ENCODE measurements around the gene CYP3A5.
"Not testable (repeated sequence)": the region's sequence is repeated elsewhere in the genome, so short reads cannot be mapped to it uniquely, and the experiment has no call there.

The CYP3A5 gene

GRCh38 chr7:99679400-99680191, at the start of gene CYP3A5:
TSS of gene CYP3A5 (minus strand) at chr7:99679996. CDS start at chr7:99679896, 100 bp downstream.
- no peak for DNase-seq

GRCh38 chr7:99728615-99729014, 48.8 kb upstream of the CYP3A5 start:
- DNase-seq, result no peak

- DNase-seq, result not testable (repeated sequence)
Observed at GRCh38 chr7:99723201-99723600, 43.4 kb upstream of the CYP3A5 start.

DNA sequence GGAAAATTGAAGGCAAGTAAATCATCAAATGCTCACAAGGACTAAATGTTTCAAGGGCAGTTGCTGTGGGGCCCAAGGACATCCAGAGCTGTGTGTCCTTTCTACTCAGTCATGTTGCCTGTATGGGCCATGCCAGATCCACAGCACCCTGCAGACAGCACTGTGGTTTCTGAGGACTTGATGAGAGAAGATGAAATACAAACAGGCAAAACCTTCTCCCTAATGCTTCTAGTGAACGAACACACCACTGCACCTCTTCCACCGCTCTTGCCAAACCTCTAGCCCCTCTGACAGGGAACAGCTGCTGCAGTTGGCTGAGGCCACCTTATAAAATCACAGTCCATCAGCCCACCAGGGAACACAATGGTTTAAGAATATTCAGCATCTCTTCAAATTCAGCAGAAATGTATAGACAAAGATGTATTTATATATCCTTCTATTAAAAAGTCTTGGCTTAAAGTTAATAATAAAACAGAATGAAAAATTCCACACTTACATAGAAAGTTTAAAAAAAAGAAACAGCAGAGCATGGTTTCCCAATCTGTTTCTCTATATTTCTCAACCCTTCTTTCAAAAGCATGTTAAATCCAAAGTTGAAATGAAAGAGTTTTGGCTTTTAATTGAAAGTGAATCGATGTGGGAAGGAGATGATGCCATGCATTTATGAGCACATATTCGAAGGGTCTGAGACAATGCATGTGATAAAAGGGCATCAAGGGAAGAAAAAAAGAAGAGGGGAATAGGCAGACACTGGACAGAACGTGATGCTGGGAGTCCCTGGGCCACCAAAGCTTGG, 41.2 kb upstream of the CYP3A5 start:
- DNase-seq, result no peak

GRCh38 chr7:99719996-99720769, 40.4 kb upstream of the CYP3A5 start:
- no peak for DNase-seq

- DNase-seq, result no peak
Observed at GRCh38 chr7:99713995-99714570, 34.3 kb upstream of the CYP3A5 start.

GRCh38 chr7:99709838-99710578, 30.2 kb upstream of the CYP3A5 start:
- no peak for DNase-seq

DNA sequence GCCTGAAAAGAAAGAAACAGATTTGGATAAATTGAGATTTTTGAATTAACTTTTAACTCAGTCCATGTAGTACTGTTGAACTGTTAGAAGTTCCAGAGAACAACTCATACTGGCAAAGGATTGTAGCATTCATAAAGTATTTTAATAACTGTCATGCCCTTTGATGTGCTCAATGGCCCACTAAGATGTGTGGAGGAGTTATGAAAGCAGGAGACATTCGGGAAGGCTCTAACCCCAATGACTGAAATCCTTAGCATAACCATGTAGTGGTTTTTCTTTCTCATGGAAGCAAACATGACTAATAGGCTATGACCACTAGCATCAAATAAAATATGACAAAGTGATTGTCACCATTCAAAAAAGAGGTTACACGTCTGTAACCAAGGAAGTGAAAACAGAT, 29.5 kb upstream of the CYP3A5 start:
- no peak for DNase-seq

GRCh38 chr7:99707096-99707495, 27.3 kb upstream of the CYP3A5 start:
- no peak for DNase-seq

- no peak for DNase-seq
Observed at GRCh38 chr7:99699946-99700345, 20.1 kb upstream of the CYP3A5 start.

DNA sequence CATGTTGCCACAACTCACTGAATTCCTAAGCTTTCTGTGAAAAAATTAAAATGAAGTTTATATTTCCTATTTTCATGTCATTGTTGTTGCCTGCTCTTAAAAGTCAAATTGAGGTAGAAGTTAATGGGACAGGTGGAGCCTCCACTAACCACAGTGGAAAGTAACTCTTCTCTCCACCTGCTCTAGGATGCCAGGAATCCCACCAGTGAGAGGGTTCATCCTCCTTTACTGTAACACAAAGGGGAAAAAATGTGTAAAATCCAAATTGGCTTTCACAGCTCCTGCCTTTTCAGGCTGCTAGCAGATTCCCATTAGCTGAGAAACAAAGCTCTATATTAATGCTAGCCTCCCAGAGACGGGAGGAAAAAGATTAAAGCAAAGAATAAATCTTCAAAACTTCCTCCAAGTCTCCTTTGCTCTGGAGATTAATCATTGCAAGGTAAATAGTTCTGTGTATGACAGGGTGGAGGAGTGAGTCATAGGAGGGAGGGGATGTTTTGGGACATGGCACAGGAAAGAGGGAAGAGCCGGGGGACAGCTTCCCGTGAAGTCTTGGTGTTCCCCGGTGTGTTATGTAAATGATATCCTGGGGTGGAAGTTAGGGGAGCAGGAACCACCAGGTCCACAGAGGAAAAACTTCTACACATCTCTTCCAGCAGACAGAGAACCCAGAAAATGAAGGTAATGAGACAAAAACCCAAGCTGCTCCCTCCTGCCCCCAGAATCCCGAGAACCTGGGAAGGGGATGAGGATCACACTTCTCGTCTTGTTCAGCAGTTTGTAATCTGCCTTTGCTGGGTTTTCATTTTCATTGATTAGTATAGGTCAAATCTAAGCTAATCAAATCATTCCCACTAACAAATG, 19.3 kb upstream of the CYP3A5 start:
- not testable (repeated sequence) for DNase-seq

DNA sequence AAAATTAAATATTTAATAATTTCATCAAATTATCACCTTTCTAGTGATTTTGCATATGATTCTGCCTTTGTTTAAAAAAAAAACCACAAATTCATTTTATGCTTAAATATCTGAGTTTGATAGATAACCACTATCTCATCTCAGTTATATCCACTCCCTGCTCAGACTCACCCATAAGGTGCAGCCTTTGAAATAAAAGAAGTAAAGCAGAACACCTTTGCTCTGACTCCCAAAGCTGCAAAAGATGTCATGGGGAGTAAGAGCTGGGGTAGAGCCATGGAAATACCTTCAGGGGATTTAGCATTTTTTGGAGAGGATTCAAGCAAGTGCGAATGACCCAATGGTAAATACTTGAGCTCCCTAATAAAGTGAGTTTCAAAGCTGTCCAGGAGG, 15.1 kb upstream of the CYP3A5 start:
- DNase-seq, result no peak

GRCh38 chr7:99694201-99694911, 14.6 kb upstream of the CYP3A5 start:
- DNase-seq, result no peak

DNA sequence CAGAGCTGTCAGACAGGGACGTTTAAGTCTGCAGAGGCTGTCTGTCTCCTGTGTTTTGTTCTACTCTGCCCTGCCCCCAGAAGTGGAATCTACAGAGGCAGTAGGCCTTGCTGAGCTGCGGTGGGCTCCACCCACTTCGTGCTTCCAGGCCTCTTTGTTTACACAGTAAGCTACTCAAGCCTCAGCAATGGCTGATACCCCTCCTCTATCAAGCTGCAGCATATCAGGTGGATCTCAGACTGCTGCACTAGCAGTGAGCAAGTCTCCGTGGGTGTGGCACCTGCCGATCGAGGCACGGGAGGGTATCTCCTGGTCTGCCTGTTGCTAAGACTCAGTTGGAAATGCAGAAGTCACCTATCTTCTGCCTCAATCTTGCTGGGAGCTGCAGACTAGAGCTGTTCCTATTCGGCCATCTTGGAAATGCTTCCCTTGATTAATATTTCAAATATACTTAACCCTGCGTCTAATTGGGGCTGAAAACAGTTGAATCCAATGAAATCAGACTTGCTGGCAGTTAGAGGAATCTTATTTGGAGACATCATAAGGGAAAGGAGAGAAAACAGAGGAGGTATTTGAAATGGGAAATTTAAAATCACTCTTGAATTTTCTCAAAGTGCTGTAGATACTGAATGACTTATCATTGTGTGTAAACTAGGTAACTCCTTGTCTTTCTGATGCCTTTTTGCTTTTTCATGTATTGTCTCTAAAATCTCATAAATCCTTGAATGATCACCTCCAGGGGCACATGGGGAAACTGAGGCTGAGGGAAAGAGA, 13.8 kb upstream of the CYP3A5 start:
- no peak for DNase-seq

GRCh38 chr7:99693100-99693426, 13.3 kb upstream of the CYP3A5 start:
- no peak for DNase-seq

DNA sequence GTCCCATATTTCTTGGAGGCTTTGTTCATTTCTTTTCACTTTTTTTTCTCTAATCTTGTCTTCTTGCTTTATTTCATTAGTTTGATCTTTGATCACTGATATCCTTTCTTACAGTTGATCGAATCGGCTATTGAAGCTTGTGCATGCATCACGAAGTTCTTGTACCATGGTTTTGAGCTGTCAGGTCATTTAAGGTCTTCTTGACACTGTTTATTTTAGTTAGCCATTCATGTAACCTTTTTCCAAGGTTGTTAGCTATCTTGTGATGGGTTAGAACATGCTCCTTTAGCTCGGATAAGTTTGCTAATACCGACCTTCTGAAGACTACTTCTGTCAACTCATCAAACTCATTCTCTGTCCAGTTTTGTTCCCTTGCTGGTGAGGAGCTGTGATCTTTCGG, 12.8 kb upstream of the CYP3A5 start:
- not testable (repeated sequence) for DNase-seq

GRCh38 chr7:99691658-99692057, 11.9 kb upstream of the CYP3A5 start:
- not testable (repeated sequence) for DNase-seq

DNA sequence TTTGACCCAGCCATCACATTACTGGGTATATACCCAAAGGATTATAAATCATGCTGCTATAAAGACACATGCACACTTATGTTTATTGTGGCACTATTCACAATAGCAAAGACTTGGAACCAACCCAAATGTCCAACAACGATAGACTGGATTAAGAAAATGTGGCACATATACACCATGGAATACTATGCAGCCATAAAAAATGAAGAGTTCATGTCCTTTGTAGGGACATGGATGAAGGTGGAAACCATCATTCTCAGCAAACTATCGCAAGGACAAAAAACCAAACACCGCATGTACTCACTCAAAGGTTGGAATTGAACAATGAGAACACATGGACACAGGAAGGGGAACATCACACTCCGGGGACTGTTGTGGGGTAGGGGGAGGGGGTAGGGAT, 11.1 kb upstream of the CYP3A5 start:
- DNase-seq, result not testable (repeated sequence)

DNA sequence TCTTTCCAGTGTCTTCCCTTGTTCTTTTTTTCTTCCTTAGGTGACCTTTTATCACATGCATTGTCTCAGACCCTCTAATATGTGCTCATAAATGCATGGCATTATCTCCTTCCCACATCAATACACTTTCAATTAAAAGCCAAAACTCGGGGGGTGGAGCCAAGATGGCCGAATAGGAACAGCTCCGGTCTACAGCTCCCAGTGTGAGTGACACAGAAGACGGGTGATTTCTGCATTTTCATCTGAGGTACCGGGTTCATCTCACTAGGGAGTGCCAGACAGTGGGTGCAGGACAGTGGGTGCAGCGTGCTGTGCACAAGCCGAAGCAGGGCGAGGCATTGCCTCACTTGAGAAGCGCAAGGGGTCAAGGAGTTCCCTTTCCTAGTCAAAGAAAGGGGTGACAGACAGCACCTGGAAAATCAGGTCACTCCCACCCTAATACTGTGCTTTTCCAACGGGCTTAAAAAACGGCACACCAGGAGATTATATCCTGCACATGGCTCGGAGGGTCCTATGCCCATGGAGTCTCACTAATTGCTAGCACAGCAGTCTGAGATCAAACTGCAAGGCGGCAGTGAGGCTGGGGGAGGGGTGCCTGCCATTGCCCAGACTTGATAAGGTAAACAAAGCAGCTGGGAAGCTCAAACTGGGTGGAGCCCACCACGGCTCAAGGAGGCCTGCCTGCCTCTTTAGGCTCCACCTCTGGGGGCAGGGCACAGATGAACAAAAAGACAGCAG, 6.2 kb upstream of the CYP3A5 start:
- not testable (repeated sequence) for DNase-seq
